ENCODE results near the gene SLC24A3. TPM values are rescaled to one million over a fixed set of nuclear protein-coding genes. Genes with fewer than 3 reads are reported as not detected.

The SLC24A3 gene
- total and polyA plus RNA-seq, 2 of the 13 experiments (the other 11 are each of a cell fraction or from before 2014, with no cell fraction given): not detected

DNA sequence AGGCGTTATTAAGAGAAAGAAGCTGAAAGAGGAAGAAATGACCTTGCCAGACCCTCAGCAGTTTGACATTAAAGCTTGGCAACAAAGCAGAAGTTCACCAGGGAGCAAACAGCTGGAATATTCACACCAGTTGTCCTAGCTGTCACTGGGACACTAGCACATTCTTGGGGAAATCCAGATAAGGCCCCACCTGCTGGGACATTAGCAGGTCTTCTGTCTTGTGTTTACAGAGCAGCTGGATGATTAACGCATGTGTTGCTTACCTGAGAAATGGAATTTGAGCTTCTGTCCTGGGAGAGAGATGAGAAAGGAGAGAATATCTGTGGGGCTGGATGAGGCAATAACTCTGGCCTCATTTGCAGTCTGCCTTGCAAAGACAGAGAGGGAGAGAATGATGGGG lies 408.0 kb downstream of the SLC24A3 start (continued):
- TF ChIP-seq NRL (CRISPR knock-in tag; IDR thresholded peaks at IDR 0.05; ENCODE audit: borderline replicate concordance) (no peak), ZNF17 (CRISPR knock-in tag; IDR thresholded peaks at IDR 0.05) (no peak), PHF8 (CRISPR knock-in tag; IDR thresholded peaks at IDR 0.05) (no peak), NFE2L2 (IDR thresholded peaks at IDR 0.05; ENCODE audit: low read length) (no peak), ZNF572 (CRISPR knock-in tag; IDR thresholded peaks at IDR 0.05) (no peak), ZEB1 (IDR thresholded peaks at IDR 0.05; ENCODE audit: insufficient replicate concordance, low read depth) (peak; percentile 97)
- TF ChIP-seq, protein P1, sequence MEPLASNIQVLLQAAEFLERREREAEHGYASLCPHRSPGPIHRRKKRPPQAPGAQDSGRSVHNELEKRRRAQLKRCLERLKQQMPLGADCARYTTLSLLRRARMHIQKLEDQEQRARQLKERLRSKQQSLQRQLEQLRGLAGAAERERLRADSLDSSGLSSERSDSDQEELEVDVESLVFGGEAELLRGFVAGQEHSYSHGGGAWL (CRISPR knock-in tag; IDR thresholded peaks at IDR 0.05): no peak
- TF ChIP-seq, protein P2, sequence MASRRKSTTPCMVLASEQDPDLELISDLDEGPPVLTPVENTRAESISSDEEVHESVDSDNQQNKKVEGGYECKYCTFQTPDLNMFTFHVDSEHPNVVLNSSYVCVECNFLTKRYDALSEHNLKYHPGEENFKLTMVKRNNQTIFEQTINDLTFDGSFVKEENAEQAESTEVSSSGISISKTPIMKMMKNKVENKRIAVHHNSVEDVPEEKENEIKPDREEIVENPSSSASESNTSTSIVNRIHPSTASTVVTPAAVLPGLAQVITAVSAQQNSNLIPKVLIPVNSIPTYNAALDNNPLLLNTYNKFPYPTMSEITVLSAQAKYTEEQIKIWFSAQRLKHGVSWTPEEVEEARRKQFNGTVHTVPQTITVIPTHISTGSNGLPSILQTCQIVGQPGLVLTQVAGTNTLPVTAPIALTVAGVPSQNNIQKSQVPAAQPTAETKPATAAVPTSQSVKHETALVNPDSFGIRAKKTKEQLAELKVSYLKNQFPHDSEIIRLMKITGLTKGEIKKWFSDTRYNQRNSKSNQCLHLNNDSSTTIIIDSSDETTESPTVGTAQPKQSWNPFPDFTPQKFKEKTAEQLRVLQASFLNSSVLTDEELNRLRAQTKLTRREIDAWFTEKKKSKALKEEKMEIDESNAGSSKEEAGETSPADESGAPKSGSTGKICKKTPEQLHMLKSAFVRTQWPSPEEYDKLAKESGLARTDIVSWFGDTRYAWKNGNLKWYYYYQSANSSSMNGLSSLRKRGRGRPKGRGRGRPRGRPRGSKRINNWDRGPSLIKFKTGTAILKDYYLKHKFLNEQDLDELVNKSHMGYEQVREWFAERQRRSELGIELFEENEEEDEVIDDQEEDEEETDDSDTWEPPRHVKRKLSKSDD (CRISPR knock-in tag; IDR thresholded peaks at IDR 0.05; ENCODE audit: low read depth): no peak
- TF ChIP-seq, protein P3, sequence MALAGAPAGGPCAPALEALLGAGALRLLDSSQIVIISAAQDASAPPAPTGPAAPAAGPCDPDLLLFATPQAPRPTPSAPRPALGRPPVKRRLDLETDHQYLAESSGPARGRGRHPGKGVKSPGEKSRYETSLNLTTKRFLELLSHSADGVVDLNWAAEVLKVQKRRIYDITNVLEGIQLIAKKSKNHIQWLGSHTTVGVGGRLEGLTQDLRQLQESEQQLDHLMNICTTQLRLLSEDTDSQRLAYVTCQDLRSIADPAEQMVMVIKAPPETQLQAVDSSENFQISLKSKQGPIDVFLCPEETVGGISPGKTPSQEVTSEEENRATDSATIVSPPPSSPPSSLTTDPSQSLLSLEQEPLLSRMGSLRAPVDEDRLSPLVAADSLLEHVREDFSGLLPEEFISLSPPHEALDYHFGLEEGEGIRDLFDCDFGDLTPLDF (CRISPR knock-in tag; IDR thresholded peaks at IDR 0.05): no peak
- TF ChIP-seq, protein P4, sequence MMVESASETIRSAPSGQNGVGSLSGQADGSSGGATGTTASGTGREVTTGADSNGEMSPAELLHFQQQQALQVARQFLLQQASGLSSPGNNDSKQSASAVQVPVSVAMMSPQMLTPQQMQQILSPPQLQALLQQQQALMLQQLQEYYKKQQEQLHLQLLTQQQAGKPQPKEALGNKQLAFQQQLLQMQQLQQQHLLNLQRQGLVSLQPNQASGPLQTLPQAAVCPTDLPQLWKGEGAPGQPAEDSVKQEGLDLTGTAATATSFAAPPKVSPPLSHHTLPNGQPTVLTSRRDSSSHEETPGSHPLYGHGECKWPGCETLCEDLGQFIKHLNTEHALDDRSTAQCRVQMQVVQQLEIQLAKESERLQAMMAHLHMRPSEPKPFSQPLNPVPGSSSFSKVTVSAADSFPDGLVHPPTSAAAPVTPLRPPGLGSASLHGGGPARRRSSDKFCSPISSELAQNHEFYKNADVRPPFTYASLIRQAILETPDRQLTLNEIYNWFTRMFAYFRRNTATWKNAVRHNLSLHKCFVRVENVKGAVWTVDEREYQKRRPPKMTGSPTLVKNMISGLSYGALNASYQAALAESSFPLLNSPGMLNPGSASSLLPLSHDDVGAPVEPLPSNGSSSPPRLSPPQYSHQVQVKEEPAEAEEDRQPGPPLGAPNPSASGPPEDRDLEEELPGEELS (CRISPR knock-in tag; IDR thresholded peaks at IDR 0.05): peak; percentile 86
- TF ChIP-seq, protein P5, sequence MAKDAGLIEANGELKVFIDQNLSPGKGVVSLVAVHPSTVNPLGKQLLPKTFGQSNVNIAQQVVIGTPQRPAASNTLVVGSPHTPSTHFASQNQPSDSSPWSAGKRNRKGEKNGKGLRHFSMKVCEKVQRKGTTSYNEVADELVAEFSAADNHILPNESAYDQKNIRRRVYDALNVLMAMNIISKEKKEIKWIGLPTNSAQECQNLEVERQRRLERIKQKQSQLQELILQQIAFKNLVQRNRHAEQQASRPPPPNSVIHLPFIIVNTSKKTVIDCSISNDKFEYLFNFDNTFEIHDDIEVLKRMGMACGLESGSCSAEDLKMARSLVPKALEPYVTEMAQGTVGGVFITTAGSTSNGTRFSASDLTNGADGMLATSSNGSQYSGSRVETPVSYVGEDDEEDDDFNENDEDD (CRISPR knock-in tag; IDR thresholded peaks at IDR 0.05; ENCODE audit: borderline replicate concordance): no peak
- TF ChIP-seq, protein P6, sequence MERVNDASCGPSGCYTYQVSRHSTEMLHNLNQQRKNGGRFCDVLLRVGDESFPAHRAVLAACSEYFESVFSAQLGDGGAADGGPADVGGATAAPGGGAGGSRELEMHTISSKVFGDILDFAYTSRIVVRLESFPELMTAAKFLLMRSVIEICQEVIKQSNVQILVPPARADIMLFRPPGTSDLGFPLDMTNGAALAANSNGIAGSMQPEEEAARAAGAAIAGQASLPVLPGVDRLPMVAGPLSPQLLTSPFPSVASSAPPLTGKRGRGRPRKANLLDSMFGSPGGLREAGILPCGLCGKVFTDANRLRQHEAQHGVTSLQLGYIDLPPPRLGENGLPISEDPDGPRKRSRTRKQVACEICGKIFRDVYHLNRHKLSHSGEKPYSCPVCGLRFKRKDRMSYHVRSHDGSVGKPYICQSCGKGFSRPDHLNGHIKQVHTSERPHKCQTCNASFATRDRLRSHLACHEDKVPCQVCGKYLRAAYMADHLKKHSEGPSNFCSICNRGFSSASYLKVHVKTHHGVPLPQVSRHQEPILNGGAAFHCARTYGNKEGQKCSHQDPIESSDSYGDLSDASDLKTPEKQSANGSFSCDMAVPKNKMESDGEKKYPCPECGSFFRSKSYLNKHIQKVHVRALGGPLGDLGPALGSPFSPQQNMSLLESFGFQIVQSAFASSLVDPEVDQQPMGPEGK (CRISPR knock-in tag; IDR thresholded peaks at IDR 0.05): peak; percentile 60
- TF ChIP-seq, protein P7, sequence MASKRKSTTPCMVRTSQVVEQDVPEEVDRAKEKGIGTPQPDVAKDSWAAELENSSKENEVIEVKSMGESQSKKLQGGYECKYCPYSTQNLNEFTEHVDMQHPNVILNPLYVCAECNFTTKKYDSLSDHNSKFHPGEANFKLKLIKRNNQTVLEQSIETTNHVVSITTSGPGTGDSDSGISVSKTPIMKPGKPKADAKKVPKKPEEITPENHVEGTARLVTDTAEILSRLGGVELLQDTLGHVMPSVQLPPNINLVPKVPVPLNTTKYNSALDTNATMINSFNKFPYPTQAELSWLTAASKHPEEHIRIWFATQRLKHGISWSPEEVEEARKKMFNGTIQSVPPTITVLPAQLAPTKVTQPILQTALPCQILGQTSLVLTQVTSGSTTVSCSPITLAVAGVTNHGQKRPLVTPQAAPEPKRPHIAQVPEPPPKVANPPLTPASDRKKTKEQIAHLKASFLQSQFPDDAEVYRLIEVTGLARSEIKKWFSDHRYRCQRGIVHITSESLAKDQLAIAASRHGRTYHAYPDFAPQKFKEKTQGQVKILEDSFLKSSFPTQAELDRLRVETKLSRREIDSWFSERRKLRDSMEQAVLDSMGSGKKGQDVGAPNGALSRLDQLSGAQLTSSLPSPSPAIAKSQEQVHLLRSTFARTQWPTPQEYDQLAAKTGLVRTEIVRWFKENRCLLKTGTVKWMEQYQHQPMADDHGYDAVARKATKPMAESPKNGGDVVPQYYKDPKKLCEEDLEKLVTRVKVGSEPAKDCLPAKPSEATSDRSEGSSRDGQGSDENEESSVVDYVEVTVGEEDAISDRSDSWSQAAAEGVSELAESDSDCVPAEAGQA (IDR thresholded peaks at IDR 0.05; ENCODE audit: low read depth): no peak
- TF ChIP-seq, protein P7 (CRISPR knock-in tag; IDR thresholded peaks at IDR 0.05; ENCODE audit: borderline replicate concordance): no peak
